Stimulated activated CD8-positive, alpha-beta memory T cell treated with anti-CD3 and anti-CD28 coated beads, Interleukin-15, amount 100 ng/mL, for 48 hours (primary cell): ENCODE results near the gene SLC45A1.
"Not testable (repeated sequence)": the region's sequence is repeated elsewhere in the genome, so short reads cannot be mapped to it uniquely, and the experiment has no call there.

Experiments
- DNase-seq, 2 donors: peaks; one replicate each; pipeline ENCODE4 v3.0.0-alpha.2; 2020; ENCODE audit warnings: low read depth in 2 of 2

The SLC45A1 gene

DNA sequence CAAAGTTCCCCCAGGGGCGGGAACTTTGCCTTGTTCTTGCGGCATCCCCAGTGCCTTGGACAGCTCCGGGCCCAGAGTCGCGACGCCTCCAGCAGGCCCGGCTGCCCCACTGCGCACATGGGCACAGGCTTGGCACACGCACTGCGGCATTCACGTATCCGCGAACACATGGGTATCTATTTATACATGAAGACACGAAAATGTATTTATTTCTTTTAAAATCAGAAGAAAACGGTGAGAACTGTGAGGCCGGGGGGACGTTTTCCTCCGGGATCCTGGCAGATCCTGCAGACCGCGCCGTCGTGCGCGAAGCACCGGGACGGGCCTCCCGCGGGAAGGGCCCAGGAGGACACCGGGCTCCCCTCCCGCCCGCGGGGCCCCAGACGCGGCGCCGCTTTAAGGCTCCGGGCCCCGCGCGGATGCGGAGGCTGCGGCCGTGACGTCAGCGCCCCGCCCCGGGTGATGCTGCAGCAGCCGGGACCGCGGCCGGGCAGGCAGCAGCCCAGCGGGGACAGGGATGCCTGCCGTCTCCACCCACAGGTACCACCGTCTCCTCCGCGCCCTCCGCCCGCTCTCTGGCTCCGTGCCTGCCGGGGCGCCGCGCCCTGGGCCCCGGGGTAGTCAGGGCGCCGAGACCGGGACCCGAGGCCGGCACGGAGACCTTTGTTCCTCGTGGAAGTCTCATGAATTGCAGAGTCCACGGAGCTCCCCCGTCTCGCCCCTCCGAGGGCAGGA is at the start of gene SLC45A1:
Gene SLC45A1 (plus strand): TSS at position 468 of the 735 bp plus-strand sequence. CDS start 6,216 bp downstream, outside the sequence.
- peak; percentile 70 to 74 for DNase-seq

GRCh38 chr1:8273036-8273435 is 44.9 kb upstream of the SLC45A1 start:
- no peak for DNase-seq

DNA sequence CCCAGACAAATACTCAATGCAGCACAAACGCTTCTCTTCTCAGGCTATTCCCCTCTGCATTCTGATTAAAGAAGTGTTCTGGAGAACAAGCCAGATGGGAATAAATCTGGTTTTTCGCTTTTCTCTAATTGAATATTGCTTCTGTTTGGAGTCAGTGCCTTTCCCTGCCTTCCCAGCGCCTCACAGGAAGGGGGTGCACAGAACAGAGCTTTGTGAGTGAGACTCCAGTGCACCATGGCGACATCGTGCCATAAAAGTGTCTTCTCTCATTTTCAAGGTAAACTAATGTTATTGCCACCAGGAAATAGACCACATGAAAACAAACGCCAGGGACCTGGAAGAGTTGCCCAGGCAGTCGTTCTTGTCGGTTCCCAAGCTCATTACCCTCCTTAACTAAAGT is 43.6 kb upstream of the SLC45A1 start:
- DNase-seq, result no peak

- DNase-seq, result no peak
Observed at GRCh38 chr1:8276173-8276914, 41.6 kb upstream of the SLC45A1 start.

DNA sequence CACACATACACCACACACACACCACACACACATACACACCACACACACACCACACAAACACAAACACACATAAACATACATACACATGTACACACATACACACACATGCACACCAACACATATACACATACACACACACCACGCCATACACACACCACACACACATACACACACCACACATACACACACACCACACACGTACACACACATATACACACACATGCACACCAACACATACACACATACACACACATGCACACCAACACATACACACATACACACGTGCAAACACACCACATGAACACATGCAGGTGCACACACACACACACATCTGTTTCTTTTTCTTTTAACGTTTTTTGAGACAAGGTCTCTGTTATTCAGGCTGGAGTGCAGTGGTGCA is 41.0 kb upstream of the SLC45A1 start:
- no peak for DNase-seq

DNA sequence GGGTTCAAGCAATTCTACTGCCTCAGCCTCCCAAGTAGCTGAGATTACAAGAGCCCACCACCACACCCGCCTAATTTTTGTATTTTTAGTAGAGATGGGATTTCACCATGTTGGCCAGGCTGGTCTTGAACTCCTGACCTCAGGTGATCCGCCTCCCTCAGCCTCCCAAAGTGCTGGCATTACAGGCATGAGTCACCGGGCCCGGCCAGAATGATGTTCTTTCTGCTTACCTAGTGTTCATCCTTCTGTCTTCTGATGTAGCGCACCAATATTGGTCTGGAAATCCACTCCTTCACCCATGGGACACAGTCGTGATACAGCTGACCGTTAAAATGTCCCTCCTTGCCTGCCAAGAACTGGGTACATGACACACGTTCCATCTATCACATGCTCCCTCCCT is 39.2 kb upstream of the SLC45A1 start:
- DNase-seq, result not testable (repeated sequence)

DNA sequence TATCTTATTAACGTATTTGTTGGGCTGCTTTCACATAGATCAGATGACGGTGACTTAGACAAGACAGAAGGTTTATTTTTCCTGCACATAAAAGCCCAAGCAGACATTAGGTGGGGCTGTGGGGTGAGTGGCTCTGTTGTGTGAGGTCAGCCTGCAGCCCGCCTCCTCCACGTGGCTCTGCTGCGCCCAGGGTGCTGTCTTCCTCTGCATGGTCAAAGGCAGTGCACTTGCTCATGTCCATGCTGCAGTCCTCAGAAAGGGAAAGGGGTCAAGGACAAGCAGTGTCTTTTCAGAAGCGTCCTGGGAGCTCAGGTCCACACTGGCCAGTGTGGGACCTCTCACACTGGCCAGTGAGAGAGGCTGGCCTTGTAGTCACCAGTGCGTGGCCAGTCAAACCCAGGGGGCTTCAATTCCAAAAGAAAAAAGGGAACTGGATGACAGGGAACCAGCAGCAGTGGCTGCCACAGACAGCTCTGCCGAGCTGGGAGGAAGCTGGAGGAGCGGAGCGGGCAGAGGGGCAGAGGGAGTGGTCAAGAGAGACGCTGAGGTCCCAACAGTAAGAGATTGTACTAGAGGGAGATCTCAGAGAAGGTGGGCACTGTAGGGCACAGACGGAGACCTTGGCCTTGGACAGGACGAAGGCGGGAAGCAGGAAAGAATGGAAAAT is 35.9 kb upstream of the SLC45A1 start:
- DNase-seq, result no peak

GRCh38 chr1:8283058-8283884 is 34.6 kb upstream of the SLC45A1 start:
- peak; percentile 4 to 19 for DNase-seq

DNA sequence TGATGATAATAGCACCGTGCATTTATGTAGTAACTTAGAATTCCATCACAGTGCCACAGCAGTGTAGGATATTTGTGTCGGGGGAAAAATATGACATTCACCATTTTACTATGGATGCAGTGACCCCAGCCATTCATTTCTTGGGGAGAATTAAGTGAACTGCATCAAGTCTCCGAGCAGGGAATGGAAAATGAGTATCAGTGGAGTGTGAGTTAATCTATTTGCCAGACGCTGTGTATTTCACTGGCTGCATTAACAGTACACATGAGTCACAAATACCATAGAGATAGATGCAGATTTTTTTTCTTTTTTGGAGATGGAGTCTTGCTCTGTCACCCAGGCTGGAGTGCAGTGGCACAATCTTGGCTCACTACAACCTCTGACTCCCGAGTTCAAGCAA is 33.8 kb upstream of the SLC45A1 start:
- DNase-seq, result no peak

DNA sequence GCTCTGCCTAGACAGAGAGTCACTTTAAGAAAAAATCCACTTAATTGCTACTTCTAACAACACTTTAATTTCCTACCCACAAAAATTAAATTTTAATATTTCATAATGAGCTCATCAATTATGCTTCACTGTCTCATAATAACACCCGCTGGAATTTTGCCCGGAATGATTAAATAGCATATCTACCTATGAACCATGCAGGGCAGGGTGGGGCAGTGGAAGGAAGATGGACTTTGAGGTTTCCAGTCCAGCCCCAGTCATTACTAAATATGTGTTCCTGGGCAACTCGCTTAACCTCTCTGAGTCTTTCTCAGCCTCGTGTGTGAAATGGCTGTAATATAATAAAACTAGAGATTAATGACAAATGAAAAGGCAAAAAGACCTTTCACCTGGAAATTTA is 32.8 kb upstream of the SLC45A1 start:
- no peak for DNase-seq

GRCh38 chr1:8285965-8286364 is 31.9 kb upstream of the SLC45A1 start:
- DNase-seq, result no peak

- no peak for DNase-seq
Observed at GRCh38 chr1:8293118-8293517, 24.8 kb upstream of the SLC45A1 start.

GRCh38 chr1:8293641-8294169 is 24.2 kb upstream of the SLC45A1 start:
- DNase-seq, result no peak

GRCh38 chr1:8294170-8294697 is 23.7 kb upstream of the SLC45A1 start:
- no peak for DNase-seq

GRCh38 chr1:8297245-8297644 is 20.7 kb upstream of the SLC45A1 start:
- DNase-seq, result no peak

DNA sequence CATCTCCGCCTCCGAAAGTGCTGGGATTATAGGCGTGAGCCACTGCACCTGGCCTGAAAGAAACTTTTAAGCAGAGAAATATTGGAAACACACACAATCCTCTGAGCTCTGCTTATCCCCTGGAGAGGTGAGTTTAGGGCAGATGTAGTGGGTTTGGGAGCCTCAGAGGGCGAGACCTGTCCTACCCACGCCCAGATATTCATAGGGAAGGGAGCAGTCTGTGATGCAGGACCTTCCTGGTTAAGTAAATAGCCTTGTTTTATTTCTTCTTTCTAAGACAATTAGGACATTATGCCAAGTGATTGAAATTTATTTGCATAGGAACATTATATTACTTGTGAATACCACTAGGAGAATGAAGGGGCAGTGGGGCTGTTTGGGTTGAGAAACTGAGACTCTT is 18.0 kb upstream of the SLC45A1 start:
- no peak for DNase-seq

DNA sequence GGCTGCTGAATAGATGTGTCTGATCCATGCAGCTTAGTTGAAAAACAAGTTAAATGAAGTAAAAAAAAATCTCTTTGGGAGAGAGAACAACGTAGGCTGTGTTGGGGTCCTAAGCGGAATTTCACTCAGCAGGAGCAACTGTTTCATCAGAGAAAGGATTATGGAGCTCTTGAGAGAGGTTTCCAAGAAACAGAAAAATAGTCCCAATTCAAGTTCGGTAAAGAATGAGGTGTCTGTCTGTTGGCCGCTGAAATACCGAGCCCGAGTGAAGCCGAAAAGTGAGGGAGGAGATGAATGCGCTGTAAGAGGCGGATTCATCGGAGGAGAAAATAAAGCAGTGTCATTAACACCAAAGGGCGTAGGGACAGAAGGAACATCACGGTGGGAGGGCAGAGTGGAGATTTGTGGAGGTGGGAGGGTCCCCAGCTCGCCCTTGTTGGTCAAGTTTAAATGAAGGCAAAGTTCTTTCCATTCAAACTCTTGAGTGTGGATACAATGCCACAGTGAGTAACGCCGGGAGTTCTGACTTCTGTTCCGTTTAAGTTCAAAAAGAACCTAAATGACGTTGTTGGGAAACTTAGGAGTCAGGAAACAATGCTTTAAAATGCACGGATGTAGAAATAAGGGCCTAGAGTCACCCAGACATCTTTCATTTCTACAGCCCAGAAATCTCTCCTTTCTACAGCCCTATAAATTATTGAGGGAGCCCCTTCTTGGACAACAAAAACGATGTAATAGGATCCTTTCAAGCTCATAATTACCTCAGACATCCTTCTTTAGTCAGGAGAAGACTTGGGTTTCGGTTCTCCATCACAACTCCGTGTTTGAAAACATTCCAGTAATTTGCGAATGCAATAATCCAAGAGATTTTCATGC is 15.6 kb upstream of the SLC45A1 start:
- DNase-seq, result no peak

DNA sequence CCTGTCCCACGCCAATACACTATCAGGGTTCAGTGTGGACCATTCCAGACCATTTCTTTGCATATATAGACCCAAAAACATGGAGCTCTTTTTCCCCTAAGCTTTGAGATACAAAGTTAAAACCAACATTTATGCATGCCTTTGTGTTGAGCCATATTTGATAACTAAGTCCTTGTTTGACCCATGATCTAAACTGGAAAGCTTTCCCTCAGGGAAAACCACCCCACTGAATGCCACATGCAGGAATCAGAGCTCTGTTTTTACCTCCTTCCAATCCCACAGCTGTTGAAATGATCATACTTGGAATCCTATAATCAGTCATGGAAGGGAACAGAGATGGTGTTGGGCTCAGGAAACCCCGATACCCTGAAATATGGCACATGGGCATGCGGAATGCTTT is 14.8 kb upstream of the SLC45A1 start:
- no peak for DNase-seq

GRCh38 chr1:8303876-8304275 is 14.0 kb upstream of the SLC45A1 start:
- no peak for DNase-seq

DNA sequence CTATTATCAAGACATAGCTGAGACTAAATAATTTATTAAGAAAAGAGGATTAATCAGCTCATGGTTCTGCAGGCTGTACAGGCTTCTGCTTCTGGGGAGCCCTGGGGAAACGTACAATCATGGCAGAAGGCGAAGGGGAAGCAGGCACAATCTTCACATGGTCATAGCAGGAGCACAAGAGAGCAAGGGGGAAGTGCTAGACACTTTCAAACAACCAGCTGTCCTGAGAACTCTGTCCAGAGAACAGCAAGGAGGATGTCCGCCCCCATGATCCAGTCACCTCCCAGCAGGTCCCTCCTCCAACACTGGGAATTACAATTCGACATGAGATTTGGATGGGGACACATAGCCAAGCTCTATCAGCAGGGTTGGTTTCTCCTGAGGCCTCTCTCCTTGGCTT is 10.3 kb upstream of the SLC45A1 start:
- no peak for DNase-seq
